Brain microvascular endothelial cell (primary cell): Measurements from ENCODE around the gene UBL7.
"Not testable (repeated sequence)": the region's sequence is repeated elsewhere in the genome, so short reads cannot be mapped to it uniquely, and the experiment has no call there.

ENCODE experiments used
- DNase-seq: peaks from one replicate; pipeline ENCODE4 v3.0.0-alpha.2; 2020
- H3K27ac ChIP-seq: fragments of 250-450 bp; sonication (Bioruptor Pico); 2 replicates; pipeline ENCODE4 v1.5.1; 2020; ENCODE audit warnings: mild to moderate bottlenecking, moderate library complexity
- H3K27me3 ChIP-seq: fragments of 250-450 bp; sonication (Bioruptor Pico); replicated peaks from 2 replicates; pipeline ENCODE4 v1.5.1; 2020; ENCODE audit warnings: mild to moderate bottlenecking
- H3K36me3 ChIP-seq: fragments of 250-450 bp; sonication (Bioruptor Pico); replicated peaks from 2 replicates; pipeline ENCODE4 v1.5.1; 2020; ENCODE audit warnings: mild to moderate bottlenecking
- H3K4me3 ChIP-seq: 2 replicates; pipeline ENCODE4 v1.5.1; 2011; ENCODE audit warnings: low read depth, mild to moderate bottlenecking, control low read depth, low read length, moderate library complexity
- CTCF ChIP-seq: IDR thresholded peaks from 2 replicates; pipeline ENCODE4 v1.5.1; 2011; ENCODE audit warnings: low read depth, mild to moderate bottlenecking, moderate library complexity, low read length, control low read depth, inconsistent platforms; ENCODE audit errors: missing control alignments
- in situ Hi-C: cut with HindIII; loops from 2 replicates; pipeline ENCODE4 v1.10.0; 2017; ENCODE audit warnings: low sequenced_read_pairs, low pct_ligation_motif_present

Gene UBL7

GRCh38 chr15:74460298-74460697 lies 662 bp downstream of the UBL7 start:
- in situ Hi-C loops, result no loop called here
- Histone ChIP-seq H3K27ac (peak overlapping the region; percentile 62), H3K4me3 (peak overlapping the region; percentile 72), H3K36me3 (no peaks in the 10 kb centered on the region), H3K27me3 (no peaks in the 10 kb centered on the region)
- no peak for TF ChIP-seq CTCF
- DNase-seq, result no peak

- DNase-seq, H3K36me3 ChIP-seq, H3K4me3 ChIP-seq, in situ Hi-C loops, H3K27me3 ChIP-seq, H3K27ac ChIP-seq: not testable (repeated sequence)
Measured at GRCh38 chr15:74459798-74460197, 1.2 kb downstream of the UBL7 start.

- Histone ChIP-seq H3K36me3 (no peaks in the 10 kb centered on the region), H3K27me3 (no peaks in the 10 kb centered on the region), H3K27ac (no peak overlapping the region), H3K4me3 (no peak overlapping the region)
- in situ Hi-C loops, result no loop called here
- TF ChIP-seq CTCF, result no peak
- no peak for DNase-seq
Measured at GRCh38 chr15:74458473-74458872, 2.5 kb downstream of the UBL7 start.

GRCh38 chr15:74457036-74457435 lies 3.9 kb downstream of the UBL7 start:
- H3K4me3 ChIP-seq, H3K27me3 ChIP-seq, H3K36me3 ChIP-seq, H3K27ac ChIP-seq, DNase-seq, in situ Hi-C loops: not testable (repeated sequence)

GRCh38 chr15:74454764-74455500 lies 6.0 kb downstream of the UBL7 start:
- no peaks in the 10 kb centered on the region for H3K27me3 ChIP-seq
- no peak overlapping the region for H3K27ac ChIP-seq
- peaks cover 4% of the 10 kb centered on the region for H3K36me3 ChIP-seq
- in situ Hi-C loops, result no loop called here
- no peak overlapping the region for H3K4me3 ChIP-seq
- no peak for TF ChIP-seq CTCF
- no peak for DNase-seq

GRCh38 chr15:74453925-74454763 lies 6.8 kb downstream of the UBL7 start:
- no peak overlapping the region for H3K4me3 ChIP-seq
- TF ChIP-seq CTCF, result no peak
- H3K27me3 ChIP-seq, result no peaks in the 10 kb centered on the region
- in situ Hi-C loops, result no loop called here
- peaks cover 7% of the 10 kb centered on the region for H3K36me3 ChIP-seq
- DNase-seq, result peak; percentile 27
- H3K27ac ChIP-seq, result no peak overlapping the region
